Heart right ventricle (tissue), 16 donors: Measurements from ENCODE around the gene SH3GL3. TPM values are rescaled to one million over a fixed set of nuclear protein-coding genes. Genes with fewer than 3 reads are reported as not detected.
A peak's percentile ranks its signal among the peaks of the same experiment; 100 is the strongest.

ENCODE experiments used
- ATAC-seq, 8 donors: fragments of 200-7000 bp; cut with Tn5 transposase; one replicate each; pipeline ENCODE4 v1.9.1; 2020; ENCODE audit warnings: mild to moderate bottlenecking in 8 of 8, moderate library complexity in 8 of 8, moderate number of reproducible peaks in 1 of 8
- DNase-seq, 2 donors: peaks; one replicate each; pipeline ENCODE4 v3.0.0-alpha.2; 2020
- H3K27ac ChIP-seq, 10 donors: fragments of 200-600 bp; sonication (generic) in 2 of 10; one replicate each; pipeline versions ENCODE4 v1.5.0 to v1.8.0; 2020 to 2022; ENCODE audit warnings: mild to moderate bottlenecking in 3 of 10
- H3K27me3 ChIP-seq, 7 donors: fragments of 200-600 bp; one replicate each; pipeline ENCODE4 v1.8.0; 2021 to 2022; ENCODE audit warnings: mild to moderate bottlenecking in 2 of 7
- H3K36me3 ChIP-seq, 9 donors: fragments of 200-600 bp; sonication (generic) in 1 of 9; one replicate each; pipeline versions ENCODE4 v1.5.0 to v1.8.0; 2020 to 2022; ENCODE audit warnings: mild to moderate bottlenecking in 2 of 9
- H3K4me1 ChIP-seq, 9 donors: fragments of 200-600 bp; sonication (generic) in 1 of 9; one replicate each; pipeline versions ENCODE4 v1.5.0 to v1.8.0; 2020 to 2022; ENCODE audit warnings: mild to moderate bottlenecking in 4 of 9
- H3K4me3 ChIP-seq, 10 donors: fragments of 200-600 bp; sonication (generic) in 2 of 10; one replicate each; pipeline versions ENCODE4 v1.5.0 to v1.8.0; 2020 to 2022; ENCODE audit warnings: mild to moderate bottlenecking in 7 of 10, moderate library complexity in 2 of 10
- H3K9me3 ChIP-seq, 11 donors: fragments of 200-600 bp in 10 of 11; sonication (generic) in 2 of 11; one replicate each; pipeline versions ENCODE4 v1.5.0 to v1.8.0; 2013 to 2022; ENCODE audit warnings: mild to moderate bottlenecking in 2 of 11, control low read depth in 1 of 11, moderate library complexity in 1 of 11
- WGBS, 2 donors: extraction: QIAGEN DNeasy Blood & Tissue Kit; methylation state at CpG; one replicate each; pipeline ENCODE4 v1.1.7; 2013; ENCODE audit warnings: inconsistent platforms in 1 of 2; 5-methylcytosine and 5-hydroxymethylcytosine counted together
- intact Hi-C, 10 donors: fragments of 100-400 bp; cut with DNase I; formaldehyde crosslinking; loops; one replicate each; pipeline versions ENCODE4 v1.11.1 to v1.14.2; 2022
- polyA plus RNA-seq, 2 donors: library from polyadenylated mRNA; stranded (reverse); fragments of 200-250 nt; gene quantifications; one replicate each; pipeline ENCODE4 v1.2.3, GENCODE V29; 2013
- total RNA-seq, 10 donors: library from RNA; stranded (reverse); fragmentation: NEBNext Ultra II Directional in 3 of 10; extraction: Animal tissue kit (Norgen Biotek cat#: 25700) in 3 of 10; gene quantifications; one replicate each; pipeline versions ENCODE4 v1.2.1 to v1.2.4, GENCODE V29; 2021 to 2023
- TF ChIP-seq, protein P1 (sequence below), 9 donors: fragments of 200-600 bp; sonication (generic) in 2 of 9; IDR thresholded peaks; one replicate each; pipeline versions ENCODE4 v1.5.0 to v1.8.0; 2021 to 2022; ENCODE audit warnings: antibody characterized with exemption in 9 of 9, mild to moderate bottlenecking in 5 of 9, moderate library complexity in 1 of 9
- donor health status: Arrhythmogenic right ventricular cardiomyopathy.
- donor health status: ischemic (EF 13 %, LVEDD 7.1; RV severe dilation, severe dysfunction).
- donor health status: healthy with polysubstance abuse.
- donor health status: DM: no; HTN: yes; CAD: no.
- donor health status: DM: no; HTN: no; CAD: no.
- donor health status: ischemic (EF 25% LVEDD 6.9; RV normal size, moderate dysfunction).
- donor health status: ischemic (EF 25% LVEDD 5.7; RV mildly dilated, moderate dysfunction).
- donor health status: healthy.
- donor health status: DM: yes; HTN: yes; CAD: no.
- donor health status: Ischemic cardiomyopathy.
- donor health status: ischemic (EF 35%, LVEDD 5.7; RV mildly dilated, moderate dysfunction).
- donor health status: nonischemic (EF 11% LVEDD 7.7; RV severe dilation, severe dysfunction).
- donor health status: DM: yes; HTN: yes; CAD: no.
- donor health status: PGD.
- donor health status: ischemic (EF 29% LVEDD 5.4; RV normal size, mild dysfunction).
- donor health status: nonischemic (EF 23%, LVEDD 6.1; RV moderate dilation, normal function).

Gene SH3GL3
- total and polyA plus RNA-seq, 12 donors = 0.13 to 0.17 TPM; not detected in 10

DNA sequence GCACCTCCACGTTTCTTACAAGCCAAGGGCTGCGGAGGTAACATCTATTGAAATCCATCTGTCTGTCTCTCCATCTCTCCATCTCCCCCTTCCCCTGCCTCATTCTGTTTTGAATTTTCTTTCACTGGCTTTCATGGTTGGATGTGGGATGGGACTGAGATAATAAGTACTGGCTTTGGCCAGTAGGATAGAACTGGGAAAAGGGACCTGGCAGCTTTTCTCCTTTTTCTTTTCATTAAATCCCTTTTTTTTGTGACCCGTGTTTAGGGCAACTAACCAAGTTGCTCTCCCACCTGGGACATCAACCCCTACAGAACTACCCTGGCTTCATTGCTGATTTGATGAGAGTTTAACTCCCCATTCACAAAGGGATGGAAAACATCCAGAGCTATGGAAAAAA, 139.9 kb downstream of the SH3GL3 start:
- peaks cover 0 to 4% (median 0%) of the 10 kb centered on the region in 7 donors for H3K27me3 ChIP-seq
- H3K36me3 ChIP-seq = no peaks in the 10 kb centered on the region
- DNase-seq (no peak), ATAC-seq (no peak)
- WGBS, 2 donors = 72 to 79% methylated on average over 3 of the region's 3 CpGs
- intact Hi-C loops = loop anchor here in 2 of 10 donors (5.0 to 10.0 kb wide), 2 partner anchors 65 to 158 kb away; partner anchors contain the start of gene ADAMTSL3 (in 1 of the 2)
- no peak overlapping the region for H3K27ac ChIP-seq
- H3K9me3 ChIP-seq = no peaks in the 10 kb centered on the region
- TF ChIP-seq, protein P1, sequence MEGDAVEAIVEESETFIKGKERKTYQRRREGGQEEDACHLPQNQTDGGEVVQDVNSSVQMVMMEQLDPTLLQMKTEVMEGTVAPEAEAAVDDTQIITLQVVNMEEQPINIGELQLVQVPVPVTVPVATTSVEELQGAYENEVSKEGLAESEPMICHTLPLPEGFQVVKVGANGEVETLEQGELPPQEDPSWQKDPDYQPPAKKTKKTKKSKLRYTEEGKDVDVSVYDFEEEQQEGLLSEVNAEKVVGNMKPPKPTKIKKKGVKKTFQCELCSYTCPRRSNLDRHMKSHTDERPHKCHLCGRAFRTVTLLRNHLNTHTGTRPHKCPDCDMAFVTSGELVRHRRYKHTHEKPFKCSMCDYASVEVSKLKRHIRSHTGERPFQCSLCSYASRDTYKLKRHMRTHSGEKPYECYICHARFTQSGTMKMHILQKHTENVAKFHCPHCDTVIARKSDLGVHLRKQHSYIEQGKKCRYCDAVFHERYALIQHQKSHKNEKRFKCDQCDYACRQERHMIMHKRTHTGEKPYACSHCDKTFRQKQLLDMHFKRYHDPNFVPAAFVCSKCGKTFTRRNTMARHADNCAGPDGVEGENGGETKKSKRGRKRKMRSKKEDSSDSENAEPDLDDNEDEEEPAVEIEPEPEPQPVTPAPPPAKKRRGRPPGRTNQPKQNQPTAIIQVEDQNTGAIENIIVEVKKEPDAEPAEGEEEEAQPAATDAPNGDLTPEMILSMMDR (IDR thresholded peaks at IDR 0.05) = no peak
- no peaks in the 10 kb centered on the region for H3K4me1 ChIP-seq
- no peak overlapping the region for H3K4me3 ChIP-seq

DNA sequence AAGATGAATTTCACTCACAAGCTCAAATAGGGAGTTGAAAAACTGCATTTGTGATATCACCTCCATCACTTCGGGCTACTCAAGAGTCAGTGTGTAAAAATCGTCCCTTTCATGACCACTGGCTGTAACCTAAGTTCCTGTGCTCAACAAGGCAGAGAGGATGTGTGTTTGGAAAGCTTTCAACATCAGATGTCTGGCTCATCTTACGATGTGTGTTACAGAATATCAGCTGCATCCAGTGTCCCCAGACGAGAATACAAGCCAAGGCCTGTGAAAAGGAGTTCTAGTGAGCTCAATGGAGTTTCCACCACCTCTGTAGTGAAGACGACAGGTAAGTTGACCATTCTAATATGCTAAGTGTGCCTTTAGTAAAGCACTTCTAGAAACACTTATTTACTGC, 141.3 kb downstream of the SH3GL3 start:
- Histone ChIP-seq H3K4me1 (peaks cover 0 to 7% (median 0%) of the 10 kb centered on the region in 9 donors), H3K4me3 (no peak overlapping the region), H3K27me3 (peaks cover 0 to 4% (median 0%) of the 10 kb centered on the region in 7 donors), H3K9me3 (no peaks in the 10 kb centered on the region), H3K36me3 (no peaks in the 10 kb centered on the region), H3K27ac (no peak overlapping the region)
- no peak for DNase-seq
- intact Hi-C loops = loop anchor here in 2 of 10 donors (5.0 to 10.0 kb wide), 2 partner anchors 64 to 156 kb away; partner anchors contain the start of gene ADAMTSL3 (in 1 of the 2)
- TF ChIP-seq, protein P1 (IDR thresholded peaks at IDR 0.05) = no peak
- 63 to 70% methylated on average over 5 of the region's 5 CpGs for WGBS, 2 donors
- no peak for ATAC-seq

DNA sequence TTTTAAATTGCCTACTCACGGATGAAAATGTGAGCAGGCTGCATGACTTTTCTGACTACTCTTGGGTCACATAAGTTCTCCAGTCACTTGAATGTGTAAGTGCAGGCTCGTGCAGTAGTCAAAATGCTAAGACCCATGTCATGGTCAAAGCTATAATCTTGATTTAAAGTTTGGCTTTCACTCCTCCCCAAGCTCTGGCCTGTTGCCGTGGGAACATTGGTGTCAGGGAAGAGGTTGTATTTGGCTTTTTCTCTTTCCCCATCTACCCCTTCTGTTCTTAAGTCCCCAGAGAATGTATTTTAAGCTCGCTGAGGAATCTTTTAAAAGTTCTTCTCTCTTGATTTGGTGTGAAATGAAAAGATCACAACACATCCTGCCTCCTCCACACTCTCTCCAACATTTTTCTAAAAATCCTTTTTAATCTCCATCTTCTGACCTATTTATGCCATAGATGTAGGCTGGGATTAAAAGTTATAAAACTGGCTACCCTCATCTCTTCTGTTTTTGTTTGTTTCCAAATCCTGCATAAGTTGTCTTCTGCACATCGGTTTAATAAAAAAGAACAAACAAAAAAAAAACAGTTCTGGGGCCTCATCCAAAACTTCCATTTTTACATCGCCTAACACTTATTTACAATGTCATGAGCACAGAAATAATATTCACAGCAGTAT, 145.4 kb downstream of the SH3GL3 start:
- Histone ChIP-seq H3K4me3 (no peak overlapping the region), H3K4me1 (peaks cover 0 to 7% (median 0%) of the 10 kb centered on the region in 9 donors), H3K27ac (no peak overlapping the region), H3K27me3 (peaks cover 0 to 4% (median 0%) of the 10 kb centered on the region in 7 donors), H3K9me3 (no peaks in the 10 kb centered on the region), H3K36me3 (no peaks in the 10 kb centered on the region)
- WGBS, 2 donors = 63 to 70% methylated on average over 6 of the region's 6 CpGs
- peak in 1 of 8 donors; percentile 37 for ATAC-seq
- TF ChIP-seq, protein P1 (IDR thresholded peaks at IDR 0.05) = no peak
- no peak for DNase-seq
- intact Hi-C loops = no loop called here

DNA sequence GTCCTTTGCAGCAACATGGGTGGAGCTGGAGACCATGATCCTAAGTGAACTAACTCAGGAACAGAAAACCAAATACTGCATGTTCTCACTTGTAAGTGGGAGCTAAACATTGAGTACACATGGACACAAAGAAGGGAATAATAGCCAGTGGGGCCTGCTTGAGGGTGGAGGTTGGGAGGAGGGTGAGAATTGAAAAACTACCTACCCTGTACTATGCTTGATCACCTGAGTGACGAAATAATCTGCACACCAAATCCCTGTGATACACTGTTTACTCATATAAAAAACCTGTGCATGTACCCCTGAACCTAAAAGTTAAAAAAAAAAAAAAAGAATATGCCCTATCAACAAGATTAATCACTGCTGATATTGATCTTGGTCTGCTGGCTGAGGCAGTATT, 148.1 kb downstream of the SH3GL3 start:
- H3K9me3 ChIP-seq = peaks cover 0 to 12% (median 0%) of the 10 kb centered on the region in 11 donors
- H3K27me3 ChIP-seq = no peaks in the 10 kb centered on the region
- H3K36me3 ChIP-seq = no peaks in the 10 kb centered on the region
- DNase-seq (no peak), ATAC-seq (no peak)
- intact Hi-C loops = no loop called here
- H3K4me3 ChIP-seq = no peak overlapping the region
- TF ChIP-seq, protein P1 (IDR thresholded peaks at IDR 0.05) = no peak
- no peak overlapping the region for H3K27ac ChIP-seq
- whole genome bisulfite sequencing, 2 donors = 94 to 98% methylated on average over 1 of the region's 1 CpG
- H3K4me1 ChIP-seq = peaks cover 0 to 7% (median 0%) of the 10 kb centered on the region in 9 donors
